NCI-H128 (cell line): ENCODE results near the gene MEGF10.
"Not testable (repeated sequence)": the region's sequence is repeated elsewhere in the genome, so short reads cannot be mapped to it uniquely, and the experiment has no call there.

ENCODE experiments used
- DNase-seq: peaks from one replicate; lab custom pipeline; 2025; ENCODE audit not compliant: unreplicated experiment; lab: John Stamatoyannopoulos, UW

Gene MEGF10

GRCh38 chr5:127297348-127298035, 6.9 kb downstream of the MEGF10 start:
- DNase-seq, result no peak

- no peak for DNase-seq
Observed at GRCh38 chr5:127298036-127298429, 7.4 kb downstream of the MEGF10 start.

DNA sequence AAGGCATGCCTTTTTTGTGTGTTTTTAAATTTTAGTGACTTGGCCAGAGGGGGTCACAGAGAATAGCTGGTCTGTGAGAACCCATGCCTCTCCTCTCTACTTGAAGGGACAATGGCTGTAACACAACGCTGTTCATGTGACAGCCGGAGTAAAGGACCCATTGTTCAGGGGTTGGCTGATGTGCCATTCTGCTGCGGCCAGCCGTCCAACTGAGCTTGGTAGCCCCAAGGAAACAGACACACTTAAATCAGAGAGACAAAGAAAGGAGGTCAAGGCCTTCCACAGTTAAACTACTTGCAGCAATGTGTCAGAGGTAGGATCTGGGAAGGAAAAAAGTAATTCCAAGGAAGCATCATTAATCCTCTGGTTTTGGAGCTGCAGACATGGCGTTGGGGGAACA, 8.1 kb downstream of the MEGF10 start:
- DNase-seq, result no peak

GRCh38 chr5:127299678-127300077, 9.1 kb downstream of the MEGF10 start:
- DNase-seq, result no peak

- DNase-seq, result no peak
Observed at GRCh38 chr5:127302509-127302908, 11.9 kb downstream of the MEGF10 start.

- no peak for DNase-seq
Observed at GRCh38 chr5:127303404-127303803, 12.8 kb downstream of the MEGF10 start.

GRCh38 chr5:127305493-127305892, 14.9 kb downstream of the MEGF10 start:
- no peak for DNase-seq

- DNase-seq, result no peak
Observed at GRCh38 chr5:127306036-127306435, 15.4 kb downstream of the MEGF10 start.

- no peak for DNase-seq
Observed at GRCh38 chr5:127306647-127307046, 16.1 kb downstream of the MEGF10 start.

DNA sequence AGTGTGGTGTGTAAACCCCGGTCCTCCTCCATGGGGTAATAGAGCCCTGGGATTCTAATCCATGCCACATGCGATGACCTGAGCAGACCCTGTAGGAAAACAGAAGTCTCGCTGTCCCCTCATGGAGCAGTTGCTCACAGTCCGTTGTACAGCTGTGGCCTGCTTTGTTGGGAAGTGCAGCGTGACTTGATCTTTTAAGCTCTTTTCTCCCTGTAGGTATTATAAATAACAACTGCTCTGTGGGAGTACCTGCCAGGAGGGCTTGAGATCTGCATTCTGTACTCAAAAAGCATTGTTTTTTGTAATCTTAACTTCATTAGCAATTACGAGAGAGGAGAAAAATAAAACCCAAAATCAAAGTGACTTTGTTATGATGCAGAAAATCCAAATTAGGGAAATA, 17.3 kb downstream of the MEGF10 start:
- no peak for DNase-seq

GRCh38 chr5:127308325-127308724, 17.7 kb downstream of the MEGF10 start:
- not testable (repeated sequence) for DNase-seq

DNA sequence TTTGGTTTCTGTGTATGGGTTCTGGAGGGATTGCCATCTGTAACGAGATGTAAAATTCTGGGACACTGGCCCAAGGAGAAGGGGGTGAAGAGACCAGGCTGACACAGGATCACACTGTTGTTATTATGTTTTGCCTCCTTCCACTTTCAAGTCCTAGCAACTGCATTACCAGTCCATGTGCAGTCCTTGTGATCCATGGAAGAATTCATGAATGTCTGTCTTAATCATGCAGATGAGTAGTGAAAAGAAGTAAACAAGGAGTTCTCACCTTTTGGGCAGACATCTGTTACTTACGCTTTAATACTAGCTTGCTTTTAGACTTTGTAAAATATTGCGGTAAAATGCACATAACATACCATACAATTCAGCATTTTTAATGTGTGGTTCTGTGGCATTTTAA, 18.3 kb downstream of the MEGF10 start:
- no peak for DNase-seq

- DNase-seq, result no peak
Observed at GRCh38 chr5:127311349-127311748, 20.8 kb downstream of the MEGF10 start.

DNA sequence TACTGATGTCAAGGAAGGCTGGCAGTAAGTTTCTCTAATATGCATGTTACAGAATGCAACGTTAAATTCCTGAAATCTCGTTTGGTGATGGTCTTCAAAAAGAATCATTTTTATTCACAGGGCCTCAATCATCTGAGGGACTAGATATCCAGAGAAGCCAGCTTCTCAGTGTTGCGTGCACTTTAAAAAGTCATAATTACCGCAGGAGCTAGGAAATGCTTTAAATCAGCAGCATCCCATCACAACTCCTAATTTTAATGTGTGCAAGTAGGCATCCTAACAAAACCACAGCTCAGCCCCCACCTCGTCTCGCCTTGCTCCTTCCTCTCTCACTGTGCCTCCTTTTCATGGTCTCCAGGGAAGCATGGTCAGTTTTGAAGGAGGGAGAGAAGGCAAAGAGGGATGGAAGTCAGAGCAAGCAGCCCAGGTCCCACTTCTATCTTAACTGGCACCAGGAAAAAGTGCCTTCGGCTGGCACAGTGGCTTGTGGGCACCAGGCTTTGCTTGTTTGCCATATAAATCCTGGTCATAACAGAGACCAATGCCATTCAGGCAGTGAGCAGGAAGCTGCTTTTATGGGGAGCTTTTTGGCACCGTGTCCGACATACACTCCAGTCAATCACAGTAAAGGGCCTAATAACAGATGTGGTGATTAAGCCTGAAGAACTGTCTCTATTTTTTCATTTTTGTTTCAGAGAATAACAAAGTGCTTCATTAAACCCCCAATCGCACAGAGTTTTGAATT, 21.4 kb downstream of the MEGF10 start:
- no peak for DNase-seq

DNA sequence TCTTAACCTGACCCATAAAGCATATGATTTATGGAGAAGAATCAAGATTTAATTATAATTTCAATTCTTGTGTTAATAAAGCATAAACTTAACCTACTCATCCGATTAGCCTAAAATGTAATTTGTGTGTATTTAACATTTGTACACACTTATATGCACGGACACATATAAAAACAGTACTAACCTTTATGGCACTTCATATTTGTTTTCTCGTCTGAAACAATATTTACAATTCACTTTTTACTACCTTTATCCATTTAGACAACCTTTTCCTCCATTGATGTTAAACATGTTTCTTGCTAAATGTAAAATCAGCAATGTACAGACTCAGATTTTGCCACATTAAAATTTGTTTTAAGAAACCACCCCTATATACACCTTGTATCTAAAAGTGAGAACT, 22.8 kb downstream of the MEGF10 start:
- DNase-seq, result no peak

DNA sequence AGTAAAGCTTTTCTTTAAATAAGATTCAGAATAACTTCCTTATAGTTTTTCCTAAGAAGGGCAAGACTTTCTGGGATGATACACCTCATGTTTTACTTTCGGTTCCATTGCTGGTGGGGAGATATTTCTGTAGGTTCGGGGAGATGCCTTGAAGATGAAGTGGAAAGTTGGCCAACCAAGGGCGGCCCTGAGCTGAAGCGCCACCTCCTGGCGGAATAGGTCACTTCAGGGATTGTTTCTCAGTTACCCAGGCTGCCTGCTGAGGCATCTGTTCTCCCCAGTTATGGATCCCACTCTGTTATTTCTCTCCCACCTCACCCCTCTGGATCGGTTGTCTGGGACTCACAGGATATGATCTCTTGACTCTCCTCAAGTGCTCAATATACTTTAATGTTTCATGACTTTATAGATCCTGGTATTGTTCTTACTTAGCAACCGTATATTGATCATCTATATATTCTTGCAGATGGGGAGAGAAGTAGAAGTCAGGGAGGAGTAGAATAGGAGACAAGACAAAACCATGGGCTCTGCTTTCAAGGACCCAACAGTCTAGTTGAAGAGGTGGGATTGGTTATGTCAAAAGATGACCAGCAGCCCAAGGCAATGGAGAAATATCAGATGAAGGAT, 23.4 kb downstream of the MEGF10 start:
- no peak for DNase-seq

GRCh38 chr5:127316011-127316410, 25.4 kb downstream of the MEGF10 start:
- no peak for DNase-seq

DNA sequence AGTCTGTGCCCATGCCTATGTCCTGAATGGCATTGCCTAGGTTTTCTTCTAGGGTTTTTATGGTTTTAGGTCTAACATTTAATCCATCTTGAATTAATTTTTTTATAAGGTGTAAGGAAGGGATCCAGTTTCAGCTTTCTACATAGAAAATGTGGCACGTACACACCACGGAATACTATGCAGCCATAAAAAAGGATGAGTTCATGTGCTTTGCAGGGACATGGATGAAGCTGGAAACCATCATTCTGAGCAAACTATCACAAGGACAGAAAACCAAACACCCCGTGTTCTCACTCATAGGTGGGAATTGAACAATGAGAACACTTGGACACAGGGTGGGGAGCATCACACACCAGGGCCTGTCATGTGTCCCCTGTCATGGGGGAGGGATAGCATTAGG, 26.8 kb downstream of the MEGF10 start:
- DNase-seq, result not testable (repeated sequence)

GRCh38 chr5:127320032-127320965, 29.7 kb downstream of the MEGF10 start:
- DNase-seq, result no peak

DNA sequence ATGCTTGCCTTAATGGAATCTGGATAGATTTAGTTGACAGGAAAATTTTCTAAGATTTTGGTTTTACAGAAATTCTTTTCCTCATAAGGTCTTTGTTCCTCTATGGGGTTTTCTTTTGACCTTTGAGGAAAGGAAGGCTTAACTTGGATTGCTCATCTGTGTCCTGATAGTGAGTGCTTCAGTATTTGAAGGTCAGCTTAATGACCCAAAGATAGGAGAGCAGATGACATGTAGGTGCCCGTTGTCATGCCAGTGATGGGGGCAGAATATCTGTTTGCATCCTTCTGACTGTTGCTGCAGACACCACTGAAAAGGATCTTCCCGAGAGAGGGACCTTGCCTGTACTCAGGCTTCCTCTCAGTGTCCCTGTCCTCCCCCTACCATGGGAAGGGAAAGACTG, 30.9 kb downstream of the MEGF10 start:
- DNase-seq, result no peak

DNA sequence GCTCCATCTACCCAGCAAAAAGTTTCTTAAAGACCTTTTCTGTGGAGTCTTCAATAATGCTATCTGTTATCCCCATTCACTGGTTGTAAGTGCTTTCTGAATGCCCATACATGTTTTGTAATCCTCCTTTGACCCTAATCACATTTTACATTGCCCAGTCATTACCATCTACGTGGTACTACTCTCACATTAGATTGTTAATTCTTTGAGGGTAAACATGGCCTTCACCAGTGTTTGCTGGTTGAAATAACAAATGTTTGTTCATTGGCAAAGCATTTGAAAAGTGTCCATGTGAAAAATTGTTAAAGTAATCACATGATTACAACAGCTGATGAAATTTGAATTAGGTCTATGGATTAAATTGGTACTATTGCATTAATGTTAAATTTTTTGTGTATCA, 31.8 kb downstream of the MEGF10 start:
- no peak for DNase-seq
